GM08714 (cell line): ENCODE data around the gene ARID1B.
A peak's percentile ranks its signal among the peaks of the same experiment; 100 is the strongest.

Experiments used
- H3K4me3 ChIP-seq: fragments of 200-500 bp; sonication (Bioruptor generic); 2 replicates; pipeline ENCODE4 v1.5.1; 2014; ENCODE audit warnings: mild to moderate bottlenecking, low read length, inconsistent platforms
- ZNF274 ChIP-seq: IDR thresholded peaks from 2 replicates; pipeline ENCODE4 v1.6.1; 2012; ENCODE audit warnings: mild to moderate bottlenecking, low read depth, low read length

ARID1B gene

GRCh38 chr6:157220485-157220884 lies 443.3 kb downstream of the ARID1B start:
- no peak for TF ChIP-seq ZNF274
- H3K4me3 ChIP-seq = no peak overlapping the region; the same call in 1 of the 2 replicates

- TF ChIP-seq ZNF274 = no peak
- H3K4me3 ChIP-seq = peak overlapping the region; percentile 61; the same call in 1 of the 2 replicates
Observed at GRCh38 chr6:157221049-157221816, 444.1 kb downstream of the ARID1B start.

GRCh38 chr6:157221817-157222175 lies 444.6 kb downstream of the ARID1B start:
- TF ChIP-seq ZNF274 = no peak
- no peak overlapping the region for H3K4me3 ChIP-seq

- TF ChIP-seq ZNF274 = no peak
- H3K4me3 ChIP-seq = no peak overlapping the region
Observed at GRCh38 chr6:157222201-157222981, 445.2 kb downstream of the ARID1B start.

GRCh38 chr6:157223021-157223430 lies 445.8 kb downstream of the ARID1B start:
- H3K4me3 ChIP-seq = no peak overlapping the region
- no peak for TF ChIP-seq ZNF274

- H3K4me3 ChIP-seq = no peak overlapping the region
- TF ChIP-seq ZNF274 = no peak
Observed at GRCh38 chr6:157223511-157223910, 446.3 kb downstream of the ARID1B start.

- no peak for TF ChIP-seq ZNF274
- H3K4me3 ChIP-seq = no peak overlapping the region
Observed at GRCh38 chr6:157224178-157224950, 447.2 kb downstream of the ARID1B start.

GRCh38 chr6:157224951-157225574 lies 447.9 kb downstream of the ARID1B start:
- H3K4me3 ChIP-seq = no peak overlapping the region
- no peak for TF ChIP-seq ZNF274

- no peak overlapping the region for H3K4me3 ChIP-seq
- TF ChIP-seq ZNF274 = no peak
Observed at GRCh38 chr6:157225575-157225995, 448.4 kb downstream of the ARID1B start.

- no peak overlapping the region for H3K4me3 ChIP-seq
- TF ChIP-seq ZNF274 = no peak
Observed at GRCh38 chr6:157226026-157226625, 448.9 kb downstream of the ARID1B start.

GRCh38 chr6:157226761-157227160 lies 449.6 kb downstream of the ARID1B start:
- no peak for TF ChIP-seq ZNF274
- no peak overlapping the region for H3K4me3 ChIP-seq

GRCh38 chr6:157227202-157228166 lies 450.3 kb downstream of the ARID1B start:
- no peak overlapping the region for H3K4me3 ChIP-seq
- no peak for TF ChIP-seq ZNF274

- TF ChIP-seq ZNF274 = no peak
- H3K4me3 ChIP-seq = no peak overlapping the region
Observed at GRCh38 chr6:157228426-157229131, 451.4 kb downstream of the ARID1B start.
